Measurements from ENCODE around the gene LEKR1. TPM values are rescaled to one million over a fixed set of nuclear protein-coding genes. Genes with fewer than 3 reads are reported as not detected.

The LEKR1 gene
- total and polyA plus RNA-seq, 3 experiments from 2014 or later: 0.55 to 0.64 (median 0.56) TPM

DNA sequence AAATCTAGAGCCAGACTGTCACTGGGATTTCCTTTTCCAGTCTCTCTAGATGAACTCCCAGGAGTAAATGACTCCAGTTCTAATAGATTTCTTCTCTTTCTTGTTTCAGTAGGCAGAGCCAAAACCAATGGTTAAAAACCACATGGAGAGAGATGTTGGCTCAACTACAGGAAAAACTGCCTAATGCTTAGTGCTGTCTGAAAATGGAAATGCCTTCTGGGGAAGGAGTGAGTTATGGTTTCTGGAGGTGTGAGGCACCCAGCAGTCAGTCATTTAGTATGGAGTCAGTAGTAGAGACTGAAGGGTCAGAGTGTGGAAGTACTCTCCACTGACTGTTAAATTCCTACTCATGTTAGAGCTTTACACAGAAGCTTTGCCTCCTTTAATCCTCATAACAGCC is 197.1 kb downstream of the LEKR1 start:
- H3K4me1 Mint-ChIP-seq: peaks cover 10 to 15% (median 13%) of the 10 kb centered on the region in 3 donors
- Histone ChIP-seq H3K27ac (ENCODE audit: low read depth, low read length) (no peak overlapping the region), H3K4me1 (ENCODE audit: insufficient read depth, low read length) (no peaks in the 10 kb centered on the region), H3K36me3 (ENCODE audit: insufficient read depth, low read length) (no peaks in the 10 kb centered on the region), H3K9me3 (ENCODE audit: low read length) (no peaks in the 10 kb centered on the region), H3K27me3 (ENCODE audit: insufficient read depth, low read length, poor library complexity, severe bottlenecking) (no peaks in the 10 kb centered on the region), H3K4me3 (ENCODE audit: low read length) (no peak overlapping the region)
- no peak for DNase-seq
- no peaks in the 10 kb centered on the region for H3K9me3 Mint-ChIP-seq
- no peak overlapping the region for H3K27ac Mint-ChIP-seq
- ChIA-PET POLR2A (no interaction called here), CTCF (no interaction called here)
- H3K36me3 Mint-ChIP-seq: peaks cover 0 to 7% (median 0%) of the 10 kb centered on the region in 3 donors
- H3K4me3 Mint-ChIP-seq: no peak overlapping the region
- H3K27me3 Mint-ChIP-seq: peaks cover 5 to 14% of the 10 kb centered on the region in 2 donors

DNA sequence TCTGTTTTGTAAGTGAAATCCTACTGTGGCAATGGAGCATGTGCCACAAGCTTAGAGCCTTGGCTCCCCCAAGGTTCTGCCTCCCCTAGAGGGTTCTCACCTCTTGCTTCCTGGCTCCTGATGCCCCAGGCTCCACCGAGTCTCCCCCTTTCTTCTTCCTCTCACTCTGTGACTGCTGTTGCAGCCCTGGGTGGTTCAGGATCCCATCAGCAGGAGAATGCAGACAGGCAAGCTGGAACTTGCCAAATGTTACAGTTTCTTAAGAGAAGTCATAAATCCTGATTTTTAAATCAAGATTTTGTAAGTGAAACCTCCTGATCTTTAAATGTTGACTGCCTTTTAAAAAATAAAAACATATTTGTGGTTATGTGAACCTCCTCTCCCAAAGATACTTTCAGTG is 199.9 kb downstream of the LEKR1 start:
- Mint-ChIP-seq H3K27me3 (peaks cover 7 to 35% of the 10 kb centered on the region in 2 donors), H3K4me1 (peaks cover 11 to 16% (median 14%) of the 10 kb centered on the region in 3 donors), H3K27ac (no peak overlapping the region), H3K36me3 (peaks cover 0 to 8% (median 0%) of the 10 kb centered on the region in 3 donors), H3K4me3 (no peak overlapping the region), H3K9me3 (no peaks in the 10 kb centered on the region)
- no peaks in the 10 kb centered on the region for H3K9me3 ChIP-seq (ENCODE audit: low read length)
- no peaks in the 10 kb centered on the region for H3K36me3 ChIP-seq (ENCODE audit: insufficient read depth, low read length)
- no peak for DNase-seq
- H3K4me3 ChIP-seq (ENCODE audit: low read length): no peak overlapping the region
- ChIA-PET POLR2A (interaction anchor here (1.0 kb wide), 1 partner anchor 13 kb away, joined by 5 read pairs; no protein-coding TSS in a partner anchor), CTCF (no interaction called here)
- no peak overlapping the region for H3K27ac ChIP-seq (ENCODE audit: low read depth, low read length)
- H3K27me3 ChIP-seq (ENCODE audit: insufficient read depth, low read length, poor library complexity, severe bottlenecking): no peaks in the 10 kb centered on the region
- no peaks in the 10 kb centered on the region for H3K4me1 ChIP-seq (ENCODE audit: insufficient read depth, low read length)

DNA sequence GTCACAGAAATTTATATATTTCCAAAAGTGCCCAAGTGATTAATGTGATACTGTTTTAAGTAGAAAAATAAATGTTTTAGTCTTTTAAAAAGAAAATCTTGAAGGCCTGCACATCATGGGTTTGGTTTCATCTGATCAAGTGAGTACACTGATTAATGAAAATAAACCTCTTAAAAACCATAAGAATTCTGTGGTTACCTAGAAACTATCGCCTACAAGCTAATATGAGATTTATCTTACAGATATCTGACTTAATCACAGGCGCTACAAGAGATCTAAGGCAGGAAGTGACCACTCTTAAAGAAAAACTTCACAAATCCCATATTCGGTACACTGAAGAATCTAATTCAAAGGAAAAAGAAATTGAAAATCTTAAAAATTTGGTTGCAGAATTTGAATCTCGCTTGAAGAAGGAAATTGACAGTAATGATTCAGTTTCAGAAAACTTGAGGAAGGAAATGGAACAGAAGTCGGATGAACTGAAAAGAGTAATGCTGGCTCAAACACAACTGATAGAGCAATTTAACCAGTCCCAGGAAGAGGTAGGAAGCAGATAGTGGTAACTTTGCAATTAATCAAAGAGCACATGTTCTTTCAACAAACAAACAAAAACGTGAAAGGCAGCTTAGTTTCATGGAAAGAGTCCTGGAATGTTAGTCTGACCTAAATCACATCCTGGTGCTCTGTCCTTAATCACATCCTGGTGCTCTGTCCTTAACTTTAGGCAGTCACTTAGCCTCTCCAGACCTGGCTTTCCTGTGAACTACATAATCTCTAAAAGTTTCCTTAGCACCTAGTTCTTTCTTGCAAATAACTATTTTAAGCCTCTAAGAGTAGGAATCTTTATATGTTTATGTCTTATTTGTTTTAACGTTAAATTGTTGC is 201.9 kb downstream of the LEKR1 start:
- Mint-ChIP-seq H3K9me3 (no peaks in the 10 kb centered on the region), H3K27ac (peak overlapping the region in 1 of 8 donors; percentile 3), H3K4me3 (peak overlapping the region in 3 of 7 donors; percentile 2 to 40 (median 4)), H3K4me1 (peaks cover 6 to 11% (median 7%) of the 10 kb centered on the region in 3 donors), H3K36me3 (peaks cover 0 to 8% (median 0%) of the 10 kb centered on the region in 3 donors), H3K27me3 (peaks cover 7 to 37% of the 10 kb centered on the region in 2 donors)
- DNase-seq: no peak
- H3K4me3 ChIP-seq (ENCODE audit: low read length): no peak overlapping the region
- no peaks in the 10 kb centered on the region for H3K9me3 ChIP-seq (ENCODE audit: low read length)
- ChIA-PET CTCF (no interaction called here), POLR2A (interaction anchor here (0.8 kb wide), 1 partner anchor 172 kb away, joined by 3 read pairs; no protein-coding TSS in a partner anchor)
- no peaks in the 10 kb centered on the region for H3K36me3 ChIP-seq (ENCODE audit: insufficient read depth, low read length)
- H3K4me1 ChIP-seq (ENCODE audit: insufficient read depth, low read length): no peaks in the 10 kb centered on the region
- no peak overlapping the region for H3K27ac ChIP-seq (ENCODE audit: low read depth, low read length)
- no peaks in the 10 kb centered on the region for H3K27me3 ChIP-seq (ENCODE audit: insufficient read depth, low read length, poor library complexity, severe bottlenecking)

DNA sequence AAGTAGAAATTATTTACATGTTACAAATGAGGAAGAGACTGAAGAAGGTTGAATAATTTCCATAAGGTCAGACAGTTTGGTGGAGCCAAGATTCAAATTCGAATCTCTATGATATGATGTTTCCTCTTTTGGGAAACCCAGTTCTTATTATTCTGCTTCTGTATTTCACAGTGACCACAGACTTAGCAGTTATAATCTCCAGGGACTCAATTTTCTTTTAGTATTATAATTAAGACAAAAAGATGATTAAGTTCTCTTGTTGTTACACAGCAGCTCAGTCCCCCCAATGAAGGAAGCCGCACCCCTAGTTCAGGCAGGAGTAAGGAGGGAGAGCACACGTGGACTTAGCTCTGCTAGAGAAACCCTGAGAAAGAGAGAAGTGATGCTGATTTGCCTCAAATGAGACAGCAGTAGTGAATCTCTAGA is 203.2 kb downstream of the LEKR1 start:
- no peak overlapping the region for H3K4me3 Mint-ChIP-seq
- peaks cover 5 to 36% of the 10 kb centered on the region in 2 donors for H3K27me3 Mint-ChIP-seq
- no peak overlapping the region for H3K27ac Mint-ChIP-seq
- ChIA-PET POLR2A (no interaction called here), CTCF (no interaction called here)
- H3K9me3 Mint-ChIP-seq: no peaks in the 10 kb centered on the region
- H3K27ac ChIP-seq (ENCODE audit: low read depth, low read length): no peak overlapping the region
- H3K4me1 Mint-ChIP-seq: peaks cover 6 to 11% (median 7%) of the 10 kb centered on the region in 3 donors
- H3K4me3 ChIP-seq (ENCODE audit: low read length): no peak overlapping the region
- H3K36me3 ChIP-seq (ENCODE audit: insufficient read depth, low read length): no peaks in the 10 kb centered on the region
- no peaks in the 10 kb centered on the region for H3K27me3 ChIP-seq (ENCODE audit: insufficient read depth, low read length, poor library complexity, severe bottlenecking)
- H3K4me1 ChIP-seq (ENCODE audit: insufficient read depth, low read length): no peaks in the 10 kb centered on the region
- no peaks in the 10 kb centered on the region for H3K9me3 ChIP-seq (ENCODE audit: low read length)
- H3K36me3 Mint-ChIP-seq: peaks cover 0 to 8% (median 0%) of the 10 kb centered on the region in 3 donors
- no peak for DNase-seq

DNA sequence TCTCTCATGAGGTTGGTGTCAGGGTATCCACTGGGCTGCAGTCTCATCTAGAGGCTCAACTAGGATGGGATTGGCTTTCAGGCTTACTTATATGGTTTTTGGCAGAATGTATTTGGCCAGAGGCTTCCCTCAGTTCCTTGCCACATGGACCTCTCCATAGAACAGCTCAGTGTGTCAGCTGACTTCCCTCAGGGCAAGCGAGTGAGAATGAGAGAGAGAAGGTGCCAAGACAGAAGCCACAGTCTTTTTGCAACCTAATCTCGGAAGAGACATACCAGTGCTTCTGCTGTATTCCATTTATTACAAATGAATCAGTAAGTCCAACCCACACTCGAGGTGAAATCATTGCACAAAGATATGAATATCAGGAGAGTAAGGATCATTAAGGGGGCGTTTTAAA is 204.6 kb downstream of the LEKR1 start:
- no peaks in the 10 kb centered on the region for H3K9me3 Mint-ChIP-seq
- no peak for DNase-seq
- peaks cover 5 to 32% of the 10 kb centered on the region in 2 donors for H3K27me3 Mint-ChIP-seq
- no peaks in the 10 kb centered on the region for H3K9me3 ChIP-seq (ENCODE audit: low read length)
- no peak overlapping the region for H3K27ac ChIP-seq (ENCODE audit: low read depth, low read length)
- no peak overlapping the region for H3K4me3 ChIP-seq (ENCODE audit: low read length)
- H3K4me3 Mint-ChIP-seq: no peak overlapping the region
- H3K4me1 ChIP-seq (ENCODE audit: insufficient read depth, low read length): no peaks in the 10 kb centered on the region
- no peak overlapping the region for H3K27ac Mint-ChIP-seq
- ChIA-PET CTCF (no interaction called here), POLR2A (no interaction called here)
- peaks cover 0 to 8% (median 0%) of the 10 kb centered on the region in 3 donors for H3K36me3 Mint-ChIP-seq
- peaks cover 6 to 11% (median 7%) of the 10 kb centered on the region in 3 donors for H3K4me1 Mint-ChIP-seq
- no peaks in the 10 kb centered on the region for H3K36me3 ChIP-seq (ENCODE audit: insufficient read depth, low read length)
- no peaks in the 10 kb centered on the region for H3K27me3 ChIP-seq (ENCODE audit: insufficient read depth, low read length, poor library complexity, severe bottlenecking)

DNA sequence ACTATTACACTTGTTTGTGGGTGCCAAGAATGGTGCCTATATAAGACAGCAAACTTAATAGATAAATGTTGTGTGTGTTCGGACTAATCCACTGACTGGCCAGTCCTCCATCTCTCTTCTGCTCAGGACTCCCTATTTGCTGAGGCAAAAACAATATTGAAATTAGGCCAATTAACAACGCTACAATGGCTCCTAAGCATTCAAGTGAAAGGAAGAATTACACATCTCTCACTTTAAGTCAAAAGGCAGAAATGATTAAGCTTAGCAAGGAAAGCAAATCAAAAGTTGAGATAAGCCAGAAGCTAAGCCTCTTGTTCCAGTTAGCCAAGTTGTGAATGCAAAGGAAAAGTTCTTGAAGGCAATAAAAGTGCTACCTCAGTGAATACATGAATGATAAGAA is 206.8 kb downstream of the LEKR1 start:
- no peak overlapping the region for H3K4me3 ChIP-seq (ENCODE audit: low read length)
- peaks cover 0 to 7% (median 0%) of the 10 kb centered on the region in 3 donors for H3K36me3 Mint-ChIP-seq
- H3K4me1 Mint-ChIP-seq: peaks cover 3 to 4% (median 3%) of the 10 kb centered on the region in 3 donors
- H3K4me3 Mint-ChIP-seq: no peak overlapping the region
- ChIA-PET CTCF (no interaction called here), POLR2A (no interaction called here)
- no peaks in the 10 kb centered on the region for H3K27me3 ChIP-seq (ENCODE audit: insufficient read depth, low read length, poor library complexity, severe bottlenecking)
- H3K36me3 ChIP-seq (ENCODE audit: insufficient read depth, low read length): no peaks in the 10 kb centered on the region
- peaks cover 0 to 5% (median 0%) of the 10 kb centered on the region in 5 donors for H3K9me3 Mint-ChIP-seq
- H3K9me3 ChIP-seq (ENCODE audit: low read length): no peaks in the 10 kb centered on the region
- no peak for DNase-seq
- H3K27me3 Mint-ChIP-seq: peaks cover 4 to 34% of the 10 kb centered on the region in 2 donors
- no peaks in the 10 kb centered on the region for H3K4me1 ChIP-seq (ENCODE audit: insufficient read depth, low read length)
- no peak overlapping the region for H3K27ac Mint-ChIP-seq
- no peak overlapping the region for H3K27ac ChIP-seq (ENCODE audit: low read depth, low read length)

DNA sequence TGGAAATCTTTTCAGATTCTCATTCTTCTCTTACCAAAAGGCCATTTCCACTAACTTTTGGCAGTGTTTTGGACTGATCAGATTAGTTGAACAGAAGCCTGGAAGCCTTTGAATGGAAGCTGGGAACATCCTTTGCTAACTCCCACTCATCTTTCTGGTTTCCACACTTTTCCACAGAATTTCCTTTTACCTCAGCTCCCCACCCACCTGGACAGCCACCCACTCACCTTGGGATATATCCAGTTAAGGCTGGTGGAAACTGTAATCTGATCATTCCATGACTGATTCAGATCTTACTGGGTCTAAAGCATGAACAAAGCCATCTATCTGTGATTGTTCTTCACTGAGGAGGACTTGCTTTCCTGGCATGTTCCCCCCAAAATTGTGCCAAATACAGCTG is 214.3 kb downstream of the LEKR1 start:
- H3K4me1 ChIP-seq (ENCODE audit: insufficient read depth, low read length): no peaks in the 10 kb centered on the region
- ChIA-PET CTCF (interaction anchor here (1.4 kb wide), 1 partner anchor 888 kb away, joined by 3 read pairs; no protein-coding TSS in a partner anchor), POLR2A (no interaction called here)
- no peak overlapping the region for H3K27ac ChIP-seq (ENCODE audit: low read depth, low read length)
- H3K9me3 Mint-ChIP-seq: peaks cover 0 to 5% (median 0%) of the 10 kb centered on the region in 5 donors
- no peak overlapping the region for H3K27ac Mint-ChIP-seq
- no peak overlapping the region for H3K4me3 ChIP-seq (ENCODE audit: low read length)
- no peaks in the 10 kb centered on the region for H3K9me3 ChIP-seq (ENCODE audit: low read length)
- H3K4me1 Mint-ChIP-seq: no peaks in the 10 kb centered on the region
- H3K36me3 Mint-ChIP-seq: no peaks in the 10 kb centered on the region
- peaks cover 1 to 12% of the 10 kb centered on the region in 2 donors for H3K27me3 Mint-ChIP-seq
- DNase-seq: no peak
- no peaks in the 10 kb centered on the region for H3K36me3 ChIP-seq (ENCODE audit: insufficient read depth, low read length)
- no peaks in the 10 kb centered on the region for H3K27me3 ChIP-seq (ENCODE audit: insufficient read depth, low read length, poor library complexity, severe bottlenecking)
- H3K4me3 Mint-ChIP-seq: no peak overlapping the region

DNA sequence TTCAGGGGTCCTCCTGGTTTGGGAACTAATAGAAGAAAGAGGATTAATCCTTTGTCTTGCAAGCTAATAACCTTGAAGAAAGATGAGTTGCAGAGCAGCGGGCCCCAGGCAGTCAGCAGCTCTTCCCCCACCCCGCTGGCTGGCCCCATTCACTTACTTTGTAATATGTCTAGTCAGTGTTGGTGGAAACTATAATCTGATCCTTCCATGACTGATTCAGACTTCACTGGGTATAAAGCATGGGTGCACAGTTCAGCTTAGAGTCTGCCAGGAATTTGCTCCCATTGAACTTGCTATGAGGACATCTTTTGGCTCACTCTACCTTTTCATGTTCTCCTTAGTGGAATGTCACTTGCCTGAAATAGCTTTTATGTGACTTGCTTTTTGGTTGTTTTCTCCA is 216.1 kb downstream of the LEKR1 start:
- no peak overlapping the region for H3K4me3 Mint-ChIP-seq
- no peak for DNase-seq
- peaks cover 1 to 18% of the 10 kb centered on the region in 2 donors for H3K27me3 Mint-ChIP-seq
- POLR2A ChIA-PET: no interaction called here
- Histone ChIP-seq H3K4me3 (ENCODE audit: low read length) (no peak overlapping the region), H3K9me3 (ENCODE audit: low read length) (no peaks in the 10 kb centered on the region), H3K27ac (ENCODE audit: low read depth, low read length) (no peak overlapping the region), H3K36me3 (ENCODE audit: insufficient read depth, low read length) (no peaks in the 10 kb centered on the region), H3K4me1 (ENCODE audit: insufficient read depth, low read length) (no peaks in the 10 kb centered on the region), H3K27me3 (ENCODE audit: insufficient read depth, low read length, poor library complexity, severe bottlenecking) (no peaks in the 10 kb centered on the region)
- H3K9me3 Mint-ChIP-seq: no peaks in the 10 kb centered on the region
- H3K4me1 Mint-ChIP-seq: no peaks in the 10 kb centered on the region
- no peak overlapping the region for H3K27ac Mint-ChIP-seq
- CTCF ChIA-PET: no interaction called here
- no peaks in the 10 kb centered on the region for H3K36me3 Mint-ChIP-seq

Data from CD8-positive, alpha-beta memory T cell (primary cell).